Stimulated activated CD8-positive, alpha-beta memory T cell treated with anti-CD3 and anti-CD28 coated beads, Interleukin-15, amount 100 ng/mL, for 4 hours (primary cell): ENCODE data around the gene ZNF248.
A peak's percentile ranks its signal among the peaks of the same experiment; 100 is the strongest.
"Not testable (repeated sequence)": the region's sequence is repeated elsewhere in the genome, so short reads cannot be mapped to it uniquely, and the experiment has no call there.

Experiments
- DNase-seq, 2 donors: peaks; one replicate each; pipeline ENCODE4 v3.0.0-alpha.2; 2020; ENCODE audit warnings: low read depth in 2 of 2

Gene ZNF248

GRCh38 chr10:37857287-37858211, at the start of gene ZNF248:
Gene ZNF248, minus strand, starts transcription at chr10:37857610. Its CDS starts 1,300 bp downstream, at chr10:37856310.
- DNase-seq, result peak; percentile 88 to 89

GRCh38 chr10:37906382-37906781, 49.0 kb upstream of the ZNF248 start:
- DNase-seq, result no peak

DNA sequence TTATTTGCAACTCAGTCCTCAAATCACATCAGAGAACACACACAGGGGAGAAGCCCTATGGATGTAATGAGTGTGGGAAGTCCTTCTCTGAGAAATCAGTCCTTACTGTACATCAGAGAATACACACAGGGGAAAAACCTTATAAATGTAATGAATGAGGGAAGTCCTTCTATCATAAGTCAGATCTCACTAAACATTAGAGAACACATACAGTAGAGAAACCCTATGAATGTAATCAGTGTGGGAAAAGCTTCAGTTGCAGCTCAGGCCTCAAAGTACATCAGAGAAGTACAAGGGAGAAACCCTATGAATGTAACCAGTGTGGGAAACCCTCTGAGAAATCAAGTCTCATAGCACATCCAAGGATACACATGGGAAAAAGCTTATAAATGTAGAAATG, 39.0 kb upstream of the ZNF248 start:
- no peak for DNase-seq

- DNase-seq, result no peak
Measured at GRCh38 chr10:37895674-37896073, 38.3 kb upstream of the ZNF248 start.

DNA sequence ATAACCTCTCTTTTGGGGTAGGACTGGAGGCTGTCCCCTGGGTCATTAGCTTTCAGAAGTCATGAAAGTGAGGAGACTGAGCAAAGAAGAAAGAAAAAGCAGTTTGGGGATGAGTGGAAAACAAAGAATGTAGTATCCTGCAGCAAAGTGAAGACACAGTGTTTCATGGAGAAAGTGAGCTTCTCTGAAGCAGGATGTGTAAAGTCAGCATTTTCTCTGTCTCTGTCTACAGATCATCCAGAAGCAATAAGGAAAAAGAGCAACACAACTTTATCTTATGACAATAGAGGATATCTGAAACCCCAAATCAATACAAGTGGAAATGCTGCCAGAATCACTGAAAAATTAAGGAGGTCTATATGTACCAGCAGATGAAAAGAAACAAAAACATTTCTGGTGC, 28.4 kb upstream of the ZNF248 start:
- DNase-seq, result no peak

GRCh38 chr10:37872955-37873354, 15.5 kb upstream of the ZNF248 start:
- no peak for DNase-seq

DNA sequence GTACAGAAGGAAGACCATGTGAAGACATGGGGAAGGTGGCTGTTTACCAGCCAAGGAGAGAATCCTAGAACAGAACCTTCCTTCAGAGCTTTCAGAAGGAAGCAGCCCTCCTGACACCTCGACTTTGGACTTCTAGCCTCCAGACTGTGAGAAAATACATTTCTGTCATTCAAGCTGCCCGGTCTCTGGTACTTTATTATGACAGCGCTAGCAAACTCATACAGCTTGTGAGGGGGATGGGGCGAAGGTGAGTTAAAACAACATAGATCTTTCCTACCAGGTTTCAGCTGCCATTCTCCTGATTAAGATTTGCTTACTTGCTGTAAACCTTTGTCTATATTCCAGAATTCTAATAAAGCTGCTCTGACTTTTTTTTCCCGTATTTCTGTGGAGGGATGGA, 14.9 kb upstream of the ZNF248 start:
- DNase-seq, result no peak

DNA sequence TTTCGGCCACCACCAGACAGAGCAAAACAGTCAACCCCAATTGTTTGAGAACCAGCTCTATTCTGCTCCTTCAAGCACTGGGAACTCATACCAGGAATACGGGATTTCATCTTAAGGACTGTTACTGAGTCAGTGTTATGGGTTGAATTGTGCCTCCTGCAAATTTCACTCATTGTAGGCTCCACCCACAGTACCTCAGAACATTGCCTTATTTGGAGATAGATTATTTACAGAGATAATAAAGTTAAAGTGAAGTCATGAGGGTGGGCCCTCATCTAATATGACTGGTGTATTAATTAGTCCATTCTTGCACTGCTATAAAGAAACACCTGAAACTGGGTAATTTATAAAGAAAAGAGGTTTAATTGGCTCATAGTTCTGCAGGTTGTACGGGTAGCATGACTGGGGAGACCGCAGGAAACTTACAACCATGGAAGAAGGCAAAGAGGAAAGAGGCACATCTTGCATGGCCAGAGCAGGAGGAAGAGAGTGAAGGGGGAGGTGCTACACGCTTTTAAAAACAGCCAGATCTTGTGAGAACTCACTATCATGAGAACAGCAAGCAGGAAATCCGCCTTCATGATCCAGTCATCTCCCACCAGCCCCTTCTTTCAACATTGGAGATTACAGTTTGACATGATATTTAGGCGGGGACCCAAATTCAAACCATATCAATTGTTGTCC, 14.3 kb upstream of the ZNF248 start:
- DNase-seq, result no peak

DNA sequence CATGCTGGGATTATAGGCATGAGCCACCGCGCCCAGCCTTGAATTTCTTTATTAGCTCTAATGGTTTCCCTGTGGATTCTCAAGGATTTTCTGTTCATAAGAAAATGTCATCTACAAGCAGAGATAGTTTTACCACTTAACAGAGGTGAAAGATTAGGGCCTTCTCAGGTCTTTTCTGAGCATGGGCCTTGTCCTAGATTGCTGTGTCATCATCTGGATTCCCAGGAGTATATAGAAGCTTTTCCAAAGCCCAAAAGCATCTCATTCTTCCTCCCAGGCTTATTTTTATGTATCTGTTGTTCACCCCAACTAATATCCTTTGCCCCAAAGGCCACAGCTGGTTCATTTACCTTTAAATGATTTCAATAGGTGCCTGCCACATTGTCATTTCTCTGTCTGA, 13.7 kb upstream of the ZNF248 start:
- no peak for DNase-seq

GRCh38 chr10:37868796-37869195, 11.4 kb upstream of the ZNF248 start:
- DNase-seq, result no peak

DNA sequence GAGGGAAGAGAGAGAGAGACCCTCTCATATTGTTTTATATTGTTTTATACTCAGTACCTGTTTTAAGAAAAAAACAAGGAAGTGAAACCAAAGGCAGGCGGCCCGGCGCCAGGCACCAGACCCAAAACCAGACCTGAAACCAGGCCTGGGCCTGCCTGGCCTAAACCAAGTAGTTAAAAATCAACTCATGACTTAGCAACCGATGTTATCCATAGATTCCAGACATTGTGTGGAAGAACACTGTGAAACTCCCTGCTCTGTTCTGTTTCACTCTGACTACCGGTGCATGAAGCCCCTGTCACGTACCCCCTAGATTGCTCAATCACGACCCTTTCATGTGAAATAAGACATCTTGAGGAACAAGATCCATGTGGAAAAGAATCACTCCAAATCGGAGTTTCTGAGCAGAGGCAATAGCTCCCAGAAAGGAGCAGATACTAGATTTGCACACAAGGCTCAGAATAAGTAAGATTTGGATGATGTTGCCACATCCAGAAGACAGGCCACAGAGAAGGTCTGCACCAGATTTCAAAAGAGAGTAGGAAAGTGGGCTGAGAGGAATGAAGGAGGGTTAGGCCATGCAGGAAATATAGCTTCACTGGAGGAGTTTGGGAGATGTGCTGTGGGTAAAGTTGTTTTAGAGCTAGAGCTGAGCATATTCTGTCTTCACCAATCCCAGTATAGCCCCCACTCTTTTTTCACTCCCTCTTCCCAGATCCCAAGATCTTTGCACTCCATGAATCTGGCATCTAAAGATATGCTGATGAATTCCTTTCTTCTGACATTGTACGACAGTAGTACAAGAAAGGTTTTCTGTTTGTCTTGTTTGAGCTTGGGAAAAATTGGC, 8.8 kb upstream of the ZNF248 start:
- DNase-seq, result no peak

DNA sequence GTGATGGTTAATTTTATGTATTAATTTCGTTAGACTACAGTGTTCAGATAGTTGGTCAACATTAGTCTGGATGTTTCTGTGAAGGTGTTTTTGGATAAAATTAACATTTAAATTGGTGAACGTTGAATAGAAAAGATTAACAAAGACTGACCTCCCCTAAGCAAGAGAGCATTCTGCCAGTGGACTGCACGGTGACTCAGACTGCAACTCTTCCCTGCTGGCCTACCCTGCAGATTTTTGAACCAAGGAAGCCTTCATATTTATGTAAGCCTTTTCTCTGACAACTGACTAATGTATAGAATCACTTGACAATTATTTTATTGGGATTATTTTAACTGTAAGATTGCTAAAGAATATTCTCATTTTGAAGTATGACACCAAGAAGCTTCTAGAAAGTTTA, 7.9 kb upstream of the ZNF248 start:
- DNase-seq, result no peak

GRCh38 chr10:37860494-37861190, 3.2 kb upstream of the ZNF248 start:
- DNase-seq, result no peak

DNA sequence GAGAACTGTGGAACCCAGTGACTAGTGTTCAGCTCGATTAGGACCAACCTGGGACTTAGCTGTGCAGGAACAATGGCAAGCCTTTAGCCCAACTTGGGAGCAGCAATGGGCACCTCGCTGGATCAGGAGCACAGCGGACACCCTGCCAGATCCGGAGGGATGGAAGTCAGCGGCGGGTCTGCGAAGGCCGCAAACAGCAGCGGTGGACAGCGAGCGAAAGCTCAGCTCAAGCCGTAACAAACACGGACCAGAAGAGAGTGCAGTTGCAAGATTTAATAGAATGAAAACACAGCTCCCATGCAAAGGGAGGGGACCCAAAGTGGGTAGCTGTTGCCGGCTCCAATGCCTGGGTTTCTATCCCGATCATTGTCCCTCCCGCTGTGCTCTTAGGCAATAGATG, 1.9 kb upstream of the ZNF248 start:
- not testable (repeated sequence) for DNase-seq

DNA sequence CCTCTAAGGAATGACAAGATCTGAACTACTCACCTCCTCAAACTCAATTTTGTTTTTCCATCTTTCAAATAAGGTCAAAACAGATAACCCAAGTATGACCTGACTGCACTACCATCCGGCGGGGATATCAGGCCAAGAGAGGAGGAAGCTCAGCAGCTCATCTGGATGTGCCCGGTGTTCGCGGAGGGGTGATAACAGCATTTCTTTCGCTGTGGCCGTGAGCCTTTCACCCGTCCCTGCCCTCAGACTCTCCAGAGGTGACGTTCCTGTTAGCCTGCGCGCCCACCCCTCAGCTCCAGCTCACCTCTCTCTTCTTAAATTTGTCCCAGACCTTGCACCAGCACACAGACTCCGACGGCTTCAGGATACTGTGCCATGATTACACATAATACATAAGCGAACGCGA, 526 bp downstream of the ZNF248 start:
- no peak for DNase-seq

DNA sequence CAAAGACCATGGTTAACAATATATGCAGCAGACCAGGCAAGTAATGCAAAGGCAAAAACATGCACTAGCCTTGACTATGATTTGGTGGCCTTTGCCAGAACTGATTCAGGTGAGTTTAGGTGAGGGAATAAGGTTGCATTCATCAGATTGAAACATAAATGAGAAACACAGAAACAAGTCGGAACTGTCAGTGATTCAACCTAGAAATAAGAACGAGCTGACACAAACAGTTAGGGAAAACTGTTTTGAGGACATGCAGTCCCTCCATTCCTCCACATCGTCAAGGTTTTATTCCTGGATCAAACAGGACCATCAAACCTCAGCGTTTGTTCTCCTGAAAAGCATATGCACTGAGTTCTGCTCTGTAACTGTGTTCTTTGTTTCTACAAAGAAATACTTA, 1.8 kb downstream of the ZNF248 start:
- no peak for DNase-seq

DNA sequence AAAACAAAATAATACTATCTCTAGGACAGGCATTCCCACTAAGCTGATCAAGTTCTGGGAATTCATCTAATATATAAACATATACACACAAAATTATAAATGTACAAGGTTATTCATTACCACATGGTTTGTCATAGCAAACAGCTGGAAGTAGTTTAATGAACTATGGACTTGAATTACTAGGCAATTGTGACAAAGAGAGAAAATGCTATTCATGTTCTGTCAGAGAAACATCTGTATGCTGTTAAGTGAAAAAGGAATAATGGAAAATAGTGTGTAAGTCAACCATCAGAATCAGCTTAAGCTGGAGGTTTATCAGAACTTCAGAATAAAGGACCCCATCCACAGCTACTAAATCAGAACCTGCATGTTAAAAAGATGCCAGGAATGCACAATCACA, 2.8 kb downstream of the ZNF248 start:
- no peak for DNase-seq

DNA sequence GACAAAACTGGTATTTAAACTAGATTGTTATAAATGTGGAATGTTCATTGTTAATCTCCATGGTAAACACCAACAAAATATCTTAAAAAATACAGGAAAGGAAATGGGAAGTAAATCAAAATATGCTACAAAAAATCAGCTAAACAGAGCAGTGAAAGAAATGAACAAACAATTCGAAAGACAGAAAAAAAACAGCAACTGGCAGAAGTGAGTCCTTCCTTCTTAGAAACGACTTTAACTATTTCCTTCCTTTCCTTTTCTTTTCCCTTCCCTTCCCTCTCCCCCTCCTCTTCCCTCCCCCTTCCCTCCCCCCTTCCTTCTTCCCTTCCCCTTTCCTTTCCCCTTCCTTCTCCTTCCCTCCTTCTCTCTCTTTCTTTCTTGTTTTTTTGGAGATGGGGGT, 12.8 kb downstream of the ZNF248 start:
- no peak for DNase-seq

GRCh38 chr10:37839243-37839642, 18.2 kb downstream of the ZNF248 start:
- no peak for DNase-seq

DNA sequence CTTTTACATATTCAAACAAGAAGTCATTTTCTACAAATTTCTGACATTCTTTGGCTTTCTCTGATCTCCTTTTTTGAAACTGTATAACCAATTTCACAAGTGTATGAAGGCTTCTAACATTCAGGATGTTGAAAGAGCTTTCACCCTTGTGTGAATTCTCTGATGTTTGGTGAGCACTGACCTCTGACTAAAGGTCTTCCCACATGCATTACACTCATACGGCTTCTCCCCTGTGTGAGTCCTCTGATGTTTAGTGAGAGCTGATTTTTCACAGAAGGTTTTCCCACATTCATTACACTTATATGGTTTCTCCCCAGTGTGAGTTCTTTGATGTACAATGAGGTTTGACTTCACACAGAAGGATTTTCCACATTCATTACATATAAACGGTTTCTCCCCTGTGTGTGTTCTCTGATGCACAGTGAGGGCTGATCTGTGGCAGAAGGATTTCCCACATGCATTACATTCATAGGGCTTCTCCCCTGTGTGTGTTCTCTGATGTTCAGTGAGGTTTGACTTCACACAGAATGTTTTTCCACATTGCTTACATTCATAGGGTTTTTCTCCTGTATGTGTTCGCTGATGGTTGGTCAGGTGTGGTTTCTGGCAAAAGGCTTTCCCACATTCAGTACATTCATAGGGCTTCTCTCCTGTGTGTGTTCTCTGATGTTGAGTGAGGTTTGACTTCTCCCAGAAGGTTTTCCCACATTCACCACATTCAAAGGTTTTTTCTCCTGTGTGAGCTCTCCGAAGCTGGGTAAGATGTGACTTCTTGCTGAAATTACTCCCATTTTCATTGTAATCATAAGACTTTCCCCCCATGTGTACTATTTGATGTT, 25.7 kb downstream of the ZNF248 start:
- no peak for DNase-seq

GRCh38 chr10:37826806-37827205, 30.6 kb downstream of the ZNF248 start:
- no peak for DNase-seq
